ENCODE results near the gene BTBD2. TPM values are rescaled to one million over a fixed set of nuclear protein-coding genes. Genes with fewer than 3 reads are reported as not detected.

BTBD2 gene
- 29.0 and 34.9 TPM in 2 replicates for total RNA-seq

DNA sequence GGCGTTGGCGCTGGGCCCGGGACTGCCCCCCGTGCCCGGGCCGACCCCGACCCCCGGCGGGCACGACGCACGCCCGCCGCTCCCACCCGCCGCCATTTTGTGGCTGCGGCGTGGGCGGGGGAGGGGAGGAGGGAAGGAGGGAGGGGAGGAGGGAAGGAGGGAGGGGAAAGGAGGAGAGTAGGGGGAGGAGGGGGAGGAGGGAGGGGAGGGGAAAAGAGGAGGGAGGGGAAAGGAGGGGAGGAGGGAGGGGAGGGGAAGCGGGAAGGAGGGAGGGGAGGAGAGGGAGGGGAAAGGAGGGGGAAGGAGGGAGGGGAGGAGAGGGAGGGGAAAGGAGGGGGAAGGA, at the start of gene BTBD2:
TSS of gene BTBD2 (minus strand) at position 107 of the 343 bp plus-strand sequence. CDS start at position 96, 11 bp downstream.
- peak; percentile 58 to 77 for DNase-seq (ENCODE audit: low read depth in 2 of 2)

DNA sequence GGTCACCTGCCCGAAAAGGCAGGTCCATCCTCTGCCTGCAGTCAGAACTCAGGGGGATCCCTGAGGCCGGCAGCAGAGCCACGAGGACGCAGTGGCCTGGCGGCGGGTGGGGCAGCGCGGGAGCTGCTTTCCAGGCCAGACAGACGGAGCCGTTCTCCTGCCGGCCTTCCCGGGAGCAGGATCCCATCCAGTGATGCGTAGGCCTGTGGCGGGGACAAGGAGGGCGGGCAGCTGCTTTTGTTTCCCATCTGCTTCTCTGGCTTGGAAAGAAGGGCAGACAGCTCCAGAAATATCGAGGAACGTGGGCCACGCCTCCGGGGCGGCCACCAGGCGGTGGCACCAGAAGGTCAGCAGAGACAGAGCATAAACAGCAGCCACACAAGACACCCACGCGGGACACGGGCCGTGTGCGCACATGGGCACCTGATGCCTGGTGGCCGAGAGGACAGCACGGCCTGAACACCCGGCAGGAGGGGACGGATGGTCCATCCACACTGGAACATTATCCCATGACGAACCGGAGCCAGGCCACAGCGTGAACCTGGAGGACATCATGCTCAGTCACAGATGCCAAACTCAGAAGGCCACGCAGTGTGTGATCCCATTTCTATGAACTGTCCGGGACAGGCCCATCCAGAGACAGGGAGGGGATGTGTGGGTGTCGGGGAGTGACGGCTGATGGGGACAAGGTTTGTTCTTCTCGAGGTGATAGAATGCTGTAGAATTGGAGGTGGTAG, 49.4 kb upstream of the BTBD2 start:
- no peak for DNase-seq (ENCODE audit: low read depth in 2 of 2)

- DNase-seq (ENCODE audit: low read depth in 2 of 2): no peak
Measured at GRCh38 chr19:2064395-2064787, 48.9 kb upstream of the BTBD2 start.

DNA sequence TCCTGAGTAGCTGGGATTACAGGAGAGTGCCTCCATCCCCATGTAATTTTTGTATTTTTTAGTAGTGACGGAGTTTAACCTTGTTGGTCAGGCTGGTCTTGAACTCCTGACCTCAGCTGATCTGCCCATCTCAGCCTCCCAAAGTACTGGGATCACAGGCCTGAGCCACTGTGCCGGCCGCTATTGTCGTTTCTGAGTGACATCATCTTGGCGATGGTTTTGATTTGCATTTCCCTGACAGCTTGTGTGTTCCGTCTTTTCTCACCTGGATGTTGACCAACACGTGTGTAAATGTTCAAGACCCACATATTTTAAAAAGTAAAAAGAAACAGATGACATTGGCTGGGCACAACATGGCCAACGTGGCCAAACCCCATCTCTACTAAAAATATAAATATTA, 48.3 kb upstream of the BTBD2 start:
- DNase-seq (ENCODE audit: low read depth in 2 of 2): no peak

DNA sequence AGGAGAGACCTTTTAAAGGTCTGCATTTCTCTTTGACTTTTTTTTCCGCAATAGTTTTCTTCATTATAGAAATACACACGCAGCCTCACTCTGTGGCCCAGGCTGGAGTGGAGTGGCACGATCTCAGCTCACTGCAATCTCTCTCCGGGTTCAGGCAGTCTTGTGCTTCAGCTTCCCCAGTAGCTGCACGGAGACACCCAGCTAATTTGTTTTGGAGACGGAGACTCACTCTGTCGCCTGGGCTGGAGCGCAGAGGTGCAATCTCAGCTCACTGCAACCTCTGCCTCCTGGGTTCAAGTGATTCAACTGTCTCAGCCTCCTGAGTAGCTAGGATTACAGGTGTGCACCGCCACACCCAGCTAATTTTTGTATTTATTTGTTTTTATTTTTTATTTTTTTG, 47.3 kb upstream of the BTBD2 start:
- DNase-seq (ENCODE audit: low read depth in 2 of 2): no peak

GRCh38 chr19:2062389-2062729, 46.8 kb upstream of the BTBD2 start:
- DNase-seq (ENCODE audit: low read depth in 2 of 2): no peak

- DNase-seq (ENCODE audit: low read depth in 2 of 2): peak; percentile 98 to 99
Measured at GRCh38 chr19:2061495-2062388, 46.2 kb upstream of the BTBD2 start.

- DNase-seq (ENCODE audit: low read depth in 2 of 2): peak; percentile 67 to 86
Measured at GRCh38 chr19:2060884-2061494, 45.5 kb upstream of the BTBD2 start.

DNA sequence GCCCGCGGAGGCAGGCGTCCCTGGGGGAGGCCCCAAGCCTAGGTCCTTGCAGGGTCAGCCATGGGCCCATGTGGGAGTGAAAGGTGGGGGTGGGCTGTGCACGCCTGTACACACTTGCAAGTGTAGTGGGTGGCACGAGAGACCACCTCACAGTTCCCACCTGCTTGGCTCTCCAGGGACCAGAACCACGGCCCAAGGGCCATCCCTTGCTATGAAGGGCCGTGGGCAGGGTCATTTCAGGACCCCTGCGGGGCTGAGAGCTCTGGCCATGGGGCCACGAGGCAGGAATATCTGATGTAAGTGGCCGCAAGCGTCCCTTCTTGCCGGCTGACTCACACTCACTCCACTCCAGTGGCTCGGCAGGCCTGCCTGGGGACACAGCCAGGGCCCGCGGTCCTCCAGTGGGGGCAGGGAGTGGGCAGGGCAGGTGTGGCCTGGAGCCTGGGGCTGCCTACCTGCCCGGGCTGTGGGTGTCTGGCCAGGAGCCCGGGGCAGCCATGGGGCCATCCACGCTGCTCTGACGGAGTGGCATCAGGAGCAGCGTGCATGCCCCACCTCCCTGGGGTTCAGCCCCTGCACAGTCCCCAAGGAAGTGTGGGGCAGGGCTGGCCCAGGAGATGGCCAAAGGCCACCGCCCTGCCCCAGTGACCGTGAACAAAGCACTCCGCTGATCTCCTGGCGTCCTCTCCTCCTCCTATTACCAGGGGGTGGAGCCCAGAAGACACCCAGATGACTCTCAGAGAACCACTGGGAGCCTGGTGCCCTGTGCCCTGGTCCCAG, 44.1 kb upstream of the BTBD2 start:
- DNase-seq (ENCODE audit: low read depth in 2 of 2): peak; percentile 35 to 47

GRCh38 chr19:2058570-2059421, 43.3 kb upstream of the BTBD2 start:
- DNase-seq (ENCODE audit: low read depth in 2 of 2): no peak

DNA sequence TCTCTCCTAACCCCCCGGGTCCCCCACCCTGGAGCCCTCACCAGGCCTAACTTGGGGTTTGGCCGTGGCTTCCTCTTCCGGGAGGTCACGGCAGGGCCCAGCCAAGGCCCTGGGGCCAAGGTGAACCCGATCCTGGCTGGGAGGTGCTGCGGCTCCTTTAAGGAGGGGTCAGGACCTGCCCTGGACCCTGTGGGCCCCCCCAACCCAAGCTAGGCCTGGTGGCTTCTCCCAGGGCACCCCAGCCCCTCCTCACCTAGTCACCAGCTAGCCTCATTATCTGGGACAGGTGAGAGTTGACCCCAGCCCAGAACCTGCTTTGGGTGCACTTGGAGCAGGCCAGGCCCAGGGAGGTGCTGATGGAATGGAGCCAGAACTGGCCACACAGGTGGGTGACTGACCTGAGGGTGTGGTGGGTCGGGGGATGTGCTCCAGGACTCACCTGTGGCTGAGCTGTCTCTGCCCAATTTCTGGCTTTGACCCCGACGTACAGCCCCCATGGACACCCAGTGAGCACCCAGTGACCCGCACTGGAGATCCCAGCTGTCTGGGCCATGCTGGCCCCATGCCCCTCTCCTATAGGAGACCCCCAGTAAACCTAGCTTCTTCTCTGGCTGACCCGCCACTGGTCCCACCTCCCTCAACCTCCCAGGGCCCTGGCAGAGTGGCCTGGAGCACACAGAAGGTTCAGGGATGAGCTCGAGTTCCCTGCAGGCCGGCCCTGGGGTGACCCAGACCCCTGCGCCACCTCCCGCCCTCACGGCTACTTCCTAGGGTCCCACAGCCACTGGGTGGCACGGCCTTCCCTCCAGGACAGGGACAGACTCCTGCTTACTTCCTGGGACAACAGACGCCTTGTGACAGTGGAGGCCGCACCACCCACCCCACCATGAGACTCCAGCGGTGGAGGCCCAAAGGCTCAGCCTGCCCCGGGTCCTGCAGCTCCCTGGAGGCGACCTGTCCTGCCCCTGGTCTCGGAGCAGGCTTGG, 42.3 kb upstream of the BTBD2 start:
- no peak for DNase-seq (ENCODE audit: low read depth in 2 of 2)

GRCh38 chr19:2056837-2057192, 41.3 kb upstream of the BTBD2 start:
- no peak for DNase-seq (ENCODE audit: low read depth in 2 of 2)

DNA sequence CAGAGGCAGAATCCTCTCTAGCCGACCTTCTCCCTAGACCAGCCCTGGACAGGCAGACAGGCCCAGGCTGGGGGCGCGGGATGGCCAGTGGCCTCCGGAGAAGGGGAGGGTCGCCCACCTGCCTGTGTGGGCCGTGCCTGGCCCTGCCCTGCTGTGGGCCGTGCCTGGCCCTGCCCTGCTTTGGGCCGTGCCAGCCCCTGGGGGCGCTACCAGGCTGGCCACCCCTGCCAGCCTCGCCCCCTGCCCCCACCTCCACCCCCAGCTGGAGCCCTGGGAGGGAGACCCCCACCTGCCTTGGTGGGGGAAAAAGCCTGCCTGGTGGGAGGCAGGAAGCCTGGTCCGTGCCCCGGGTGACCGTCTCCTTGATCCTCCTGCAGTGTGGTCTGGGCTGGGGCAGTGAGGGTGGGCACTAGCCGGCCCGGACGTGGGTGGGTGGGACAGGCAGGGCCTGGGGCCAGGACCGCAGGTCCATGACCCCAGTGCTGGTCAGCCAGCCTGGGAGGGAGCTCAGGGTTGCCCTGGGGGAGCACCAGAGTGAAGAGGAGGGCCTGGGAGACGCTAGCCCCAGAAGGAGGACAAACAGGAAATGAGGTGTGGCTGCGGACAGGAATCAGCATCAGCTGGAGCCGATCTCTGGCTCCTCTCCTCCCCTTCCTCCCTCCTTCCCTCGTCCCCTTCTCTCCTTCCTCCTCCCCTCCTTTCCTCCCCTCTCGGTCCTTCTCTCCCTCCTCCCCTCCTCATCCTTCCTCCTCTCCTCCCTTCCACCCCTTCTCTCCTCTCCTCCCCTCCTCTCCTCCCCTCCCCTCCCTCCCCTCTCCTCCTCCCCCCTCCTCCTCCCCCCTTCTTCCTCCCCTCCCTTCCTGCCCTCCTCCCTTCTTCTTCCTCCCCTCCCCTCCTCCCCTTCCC, 40.7 kb upstream of the BTBD2 start:
- peak; percentile 37 to 70 for DNase-seq (ENCODE audit: low read depth in 2 of 2)

DNA sequence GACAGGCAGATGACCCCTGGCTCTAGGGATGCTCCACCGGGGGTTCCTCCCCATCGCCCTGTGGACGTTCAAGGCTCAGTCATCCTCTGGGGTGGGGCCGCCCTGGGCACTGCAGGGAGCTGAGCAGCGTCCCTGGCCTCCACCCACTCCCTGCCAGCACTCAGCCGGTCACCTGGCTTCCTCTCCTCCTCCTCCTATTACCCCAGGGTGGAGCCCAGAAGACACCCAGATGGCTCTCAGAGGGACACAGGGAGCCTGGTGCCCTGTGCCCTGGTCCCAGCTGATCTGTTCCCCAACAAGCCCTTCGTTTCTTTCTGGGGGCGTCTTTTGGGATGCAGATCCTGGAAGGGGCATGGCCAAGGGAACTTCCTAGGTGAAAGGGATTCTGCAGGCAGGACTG, 39.2 kb upstream of the BTBD2 start:
- DNase-seq (ENCODE audit: low read depth in 2 of 2): no peak

GRCh38 chr19:2053601-2054389, 38.3 kb upstream of the BTBD2 start:
- peak; percentile 49 to 98 for DNase-seq (ENCODE audit: low read depth in 2 of 2)

- DNase-seq (ENCODE audit: low read depth in 2 of 2): peak in 1 of 2 donors; percentile 86
Measured at GRCh38 chr19:2051773-2052704, 36.5 kb upstream of the BTBD2 start.

Measured in lung microvascular endothelial cell (primary cell).